ENCODE results near the gene CYP24A1. TPM values are rescaled to one million over a fixed set of nuclear protein-coding genes. Genes with fewer than 3 reads are reported as not detected.
A peak's percentile ranks its signal among the peaks of the same experiment; 100 is the strongest.

The CYP24A1 gene
- total RNA-seq, 6 experiments from 2014 or later, result not detected

GRCh38 chr20:54176610-54177009, 2.8 kb upstream of the CYP24A1 start:
- Histone ChIP-seq H3K36me3 (no peaks in the 10 kb centered on the region), H3K4me1 (peaks cover 0 to 11% (median 0%) of the 10 kb centered on the region in 4 donors), H3K9me3 (no peaks in the 10 kb centered on the region), H3K27ac (no peak overlapping the region), H3K27me3 (peaks cover 10 to 17% of the 10 kb centered on the region in 2 donors), H3K4me3 (no peak overlapping the region)
- ATAC-seq (no peak), DNase-seq (no peak)
- TF ChIP-seq POLR2A (IDR thresholded peaks at IDR 0.05), result no peak
- TF ChIP-seq CTCF (IDR thresholded peaks at IDR 0.05), result no peak
- intact Hi-C loops (cut with DNase I), result no loop called here
- whole genome bisulfite sequencing (ENCODE audit: insufficient coverage, low coverage, low lambda C conversion rate, missing lambda C conversion rate), result 89% methylated on average over 2 of the region's 2 CpGs

GRCh38 chr20:54174457-54175175, 830 bp upstream of the CYP24A1 start:
- WGBS (ENCODE audit: insufficient coverage, low coverage, low lambda C conversion rate, missing lambda C conversion rate), result 30% methylated on average over 14 of the region's 18 CpGs
- Histone ChIP-seq H3K9me3 (no peaks in the 10 kb centered on the region), H3K36me3 (no peaks in the 10 kb centered on the region), H3K27ac (no peak overlapping the region), H3K27me3 (peaks cover 10 to 17% of the 10 kb centered on the region in 2 donors), H3K4me3 (no peak overlapping the region), H3K4me1 (peaks cover 0 to 11% (median 0%) of the 10 kb centered on the region in 4 donors)
- intact Hi-C loops (cut with DNase I), result no loop called here
- TF ChIP-seq POLR2A (IDR thresholded peaks at IDR 0.05), result no peak
- TF ChIP-seq CTCF (IDR thresholded peaks at IDR 0.05), result no peak
- ATAC-seq, result no peak
- DNase-seq, result no peak

GRCh38 chr20:54172856-54173652, 732 bp downstream of the CYP24A1 start:
- TF ChIP-seq POLR2A (IDR thresholded peaks at IDR 0.05), result no peak
- no peak for TF ChIP-seq CTCF (IDR thresholded peaks at IDR 0.05)
- no peak overlapping the region for H3K4me3 ChIP-seq
- H3K27me3 ChIP-seq, result peaks cover 10 to 17% of the 10 kb centered on the region in 2 donors
- H3K4me1 ChIP-seq, result peaks cover 0 to 11% (median 0%) of the 10 kb centered on the region in 4 donors
- H3K27ac ChIP-seq, result no peak overlapping the region
- ATAC-seq (peak; percentile 18 to 34 (median 30)), DNase-seq (peak in 1 of 3 donors; percentile 28)
- no peaks in the 10 kb centered on the region for H3K36me3 ChIP-seq
- no peaks in the 10 kb centered on the region for H3K9me3 ChIP-seq
- WGBS (ENCODE audit: insufficient coverage, low coverage, low lambda C conversion rate, missing lambda C conversion rate), result 2% methylated on average over 20 of the region's 66 CpGs
- intact Hi-C loops (cut with DNase I), result no loop called here

DNA sequence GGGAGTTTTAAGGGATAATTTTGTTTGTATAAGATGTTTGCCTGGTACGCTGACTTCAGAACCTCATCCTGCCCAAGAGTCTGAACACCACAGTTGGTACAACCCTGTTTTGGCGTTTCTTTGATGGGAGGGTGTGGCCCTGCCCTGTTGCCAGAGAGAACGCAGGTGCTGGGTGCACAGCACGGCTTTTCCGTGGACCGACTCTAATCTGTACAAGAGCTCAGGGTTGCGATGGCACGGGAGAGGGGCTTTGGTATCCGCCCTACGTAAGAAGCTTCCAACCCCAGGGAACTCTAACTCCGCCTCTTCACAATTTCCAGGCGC, 1.3 kb downstream of the CYP24A1 start:
- no peaks in the 10 kb centered on the region for H3K36me3 ChIP-seq
- H3K4me1 ChIP-seq, result peaks cover 0 to 11% (median 0%) of the 10 kb centered on the region in 4 donors
- H3K27ac ChIP-seq, result no peak overlapping the region
- DNase-seq (no peak), ATAC-seq (no peak)
- H3K9me3 ChIP-seq, result no peaks in the 10 kb centered on the region
- H3K27me3 ChIP-seq, result peaks cover 10 to 17% of the 10 kb centered on the region in 2 donors
- H3K4me3 ChIP-seq, result no peak overlapping the region
- TF ChIP-seq POLR2A (IDR thresholded peaks at IDR 0.05), result no peak
- TF ChIP-seq CTCF (IDR thresholded peaks at IDR 0.05), result no peak
- 23% methylated on average over 6 of the region's 12 CpGs for WGBS (ENCODE audit: insufficient coverage, low coverage, low lambda C conversion rate, missing lambda C conversion rate)
- intact Hi-C loops (cut with DNase I), result no loop called here
